PFSK-1 (cell line): ENCODE data around the gene TRIM17.

Source experiments
- FOXP2 ChIP-seq: optimal IDR thresholded peaks from 2 replicates; pipeline ENCODE3; 2011; ENCODE audit warnings: borderline replicate concordance, control low read depth, inconsistent platforms; ENCODE audit not compliant: insufficient read depth; ENCODE audit errors: extremely low read length, extremely low read depth
- POLR2AphosphoS5 ChIP-seq: IDR thresholded peaks from 2 replicates; pipeline ENCODE4 v1.6.1; 2012; ENCODE audit warnings: low read depth, mild to moderate bottlenecking, control low read depth, low read length, moderate library complexity
- REST ChIP-seq, 2 experiments: IDR thresholded peaks; 2 replicates each; pipeline versions ENCODE4 v1.6.1 to v1.8.0; 2011 to 2012; ENCODE audit warnings: low read depth in 2 of 2, low read length in 2 of 2, control low read depth in 1 of 2, inconsistent platforms in 1 of 2, mild to moderate bottlenecking in 1 of 2, moderate library complexity in 1 of 2; ENCODE audit not compliant: insufficient read depth in 1 of 2
- SIN3A ChIP-seq: IDR thresholded peaks from 2 replicates; pipeline ENCODE4 v1.6.1; 2012; ENCODE audit warnings: mild to moderate bottlenecking, low read length, moderate library complexity, borderline replicate concordance; ENCODE audit not compliant: insufficient read depth
- TAF1 ChIP-seq: IDR thresholded peaks from 2 replicates; pipeline ENCODE4 v1.6.1; 2012; ENCODE audit warnings: low read length, control low read depth, borderline replicate concordance; ENCODE audit not compliant: insufficient read depth

The TRIM17 gene

GRCh38 chr1:228368801-228369607 lies 47.7 kb downstream of the TRIM17 start:
- TF ChIP-seq REST (IDR thresholded peaks at IDR 0.05; ENCODE audit: insufficient read depth in 1 of 2, low read depth in 2 of 2, low read length in 2 of 2) = no peak
- no peak for TF ChIP-seq FOXP2

GRCh38 chr1:228367798-228368791 lies 48.6 kb downstream of the TRIM17 start:
- TF ChIP-seq REST (IDR thresholded peaks at IDR 0.05; ENCODE audit: insufficient read depth in 1 of 2, low read depth in 2 of 2, low read length in 2 of 2) = no peak
- no peak for TF ChIP-seq SIN3A
- TF ChIP-seq TAF1 = no peak
- no peak for TF ChIP-seq FOXP2

- TF ChIP-seq TAF1 = no peak
- no peak for TF ChIP-seq POLR2AphosphoS5
- no peak for TF ChIP-seq FOXP2
- no peak for TF ChIP-seq SIN3A
- TF ChIP-seq REST (IDR thresholded peaks at IDR 0.05; ENCODE audit: insufficient read depth in 1 of 2, low read depth in 2 of 2, low read length in 2 of 2) = no peak
Observed at GRCh38 chr1:228366866-228367741, 49.6 kb downstream of the TRIM17 start.

GRCh38 chr1:228366062-228366865 lies 50.4 kb downstream of the TRIM17 start:
- no peak for TF ChIP-seq FOXP2
- no peak for TF ChIP-seq SIN3A
- no peak for TF ChIP-seq POLR2AphosphoS5
- no peak for TF ChIP-seq TAF1
- no peak for TF ChIP-seq REST (IDR thresholded peaks at IDR 0.05; ENCODE audit: insufficient read depth in 1 of 2, low read depth in 2 of 2, low read length in 2 of 2)
